Pancreas (tissue), 10 donors: ENCODE data around the gene DGKD. TPM values are rescaled to one million over a fixed set of nuclear protein-coding genes. Genes with fewer than 3 reads are reported as not detected.

Experiments
- ATAC-seq, 4 donors: fragments of 200-7000 bp; cut with Tn5 transposase; one replicate each; pipeline versions ENCODE4 v1.8.0 to v1.9.1; 2020; ENCODE audit warnings: mild to moderate bottlenecking in 4 of 4, moderate library complexity in 4 of 4
- DNase-seq, 6 donors: peaks; one replicate each; pipeline ENCODE4 v3.0.0-alpha.2; 2020
- FAIRE-seq: peaks from 2 replicates; lab custom pipeline; 2012; peaks lifted over from hg19 to GRCh38; lab: Jason Lieb, UNC
- H3K27ac ChIP-seq, 4 donors: fragments of 200-600 bp; sonication (generic); 1 replicate in 3 of 4; 2 replicates in 1 of 4; pipeline versions ENCODE4 v1.5.0 to v1.8.0; 2020
- H3K27me3 ChIP-seq, 4 donors: fragments of 200-600 bp; one replicate each; pipeline ENCODE4 v1.8.0; 2021
- H3K36me3 ChIP-seq, 3 donors: fragments of 200-600 bp; sonication (generic) in 1 of 3; one replicate each; pipeline versions ENCODE4 v1.5.0 to v1.8.0; 2020 to 2021
- H3K4me1 ChIP-seq, 3 donors: fragments of 200-600 bp; one replicate each; pipeline ENCODE4 v1.8.0; 2021
- H3K4me3 ChIP-seq, 4 donors: fragments of 200-600 bp; sonication (generic) in 2 of 4; one replicate each; pipeline versions ENCODE4 v1.5.0 to v1.8.0; 2020 to 2021
- H3K9me3 ChIP-seq, 4 donors: fragments of 200-600 bp; one replicate each; pipeline ENCODE4 v1.8.0; 2021
- WGBS, 2 donors: extraction: QIAGEN DNeasy Blood & Tissue Kit; methylation state at CpG; one replicate each; pipeline ENCODE4 v1.1.7; 2013; 5-methylcytosine and 5-hydroxymethylcytosine counted together
- intact Hi-C, 3 donors: fragments of 100-400 bp; cut with DNase I; formaldehyde crosslinking; loops; one replicate each; pipeline versions ENCODE4 v1.11.1 to v1.14.2; 2022
- polyA plus RNA-seq, 2 donors: library from polyadenylated mRNA; stranded (reverse); fragments of 200-250 nt; gene quantifications; one replicate each; pipeline ENCODE4 v1.2.3, GENCODE V29; 2013
- total RNA-seq, 6 donors: library from RNA; stranded (reverse); fragmentation: NEBNext Ultra II Directional in 4 of 6; extraction: Animal tissue kit (Norgen Biotek cat#: 25700) in 4 of 6; gene quantifications; one replicate each; pipeline versions ENCODE4 v1.2.1 to v1.2.4, GENCODE V29; 2021 to 2023
- TF ChIP-seq, protein P1 (sequence below), 4 donors: fragments of 200-600 bp; sonication (generic) in 3 of 4; IDR thresholded peaks; one replicate each; pipeline versions ENCODE4 v1.5.0 to v1.8.0; 2021; ENCODE audit warnings: antibody characterized with exemption in 4 of 4
- donor health status: healthy with polysubstance abuse.
- donor health status: DM: no; HTN: no; CAD: no; lungs with moderate emphysema.
- donor health status: DM: no; HTN: no; CAD: no.
- donor health status: control.
- donor health status: control.
- donor health status: Bipolar disorder and iron deficiency.
- donor health status: DM: yes; HTN: yes; CAD: no.
- donor health status: DM: no; HTN: no; CAD: no.
- donor health status: DM: no; HTN: no; CAD: no.
- donor health status: DM: yes; HTN: yes; CAD: no.

The DGKD gene
- total and polyA plus RNA-seq, 8 donors: 6.7 to 16.3 (median 8.9) TPM

DNA sequence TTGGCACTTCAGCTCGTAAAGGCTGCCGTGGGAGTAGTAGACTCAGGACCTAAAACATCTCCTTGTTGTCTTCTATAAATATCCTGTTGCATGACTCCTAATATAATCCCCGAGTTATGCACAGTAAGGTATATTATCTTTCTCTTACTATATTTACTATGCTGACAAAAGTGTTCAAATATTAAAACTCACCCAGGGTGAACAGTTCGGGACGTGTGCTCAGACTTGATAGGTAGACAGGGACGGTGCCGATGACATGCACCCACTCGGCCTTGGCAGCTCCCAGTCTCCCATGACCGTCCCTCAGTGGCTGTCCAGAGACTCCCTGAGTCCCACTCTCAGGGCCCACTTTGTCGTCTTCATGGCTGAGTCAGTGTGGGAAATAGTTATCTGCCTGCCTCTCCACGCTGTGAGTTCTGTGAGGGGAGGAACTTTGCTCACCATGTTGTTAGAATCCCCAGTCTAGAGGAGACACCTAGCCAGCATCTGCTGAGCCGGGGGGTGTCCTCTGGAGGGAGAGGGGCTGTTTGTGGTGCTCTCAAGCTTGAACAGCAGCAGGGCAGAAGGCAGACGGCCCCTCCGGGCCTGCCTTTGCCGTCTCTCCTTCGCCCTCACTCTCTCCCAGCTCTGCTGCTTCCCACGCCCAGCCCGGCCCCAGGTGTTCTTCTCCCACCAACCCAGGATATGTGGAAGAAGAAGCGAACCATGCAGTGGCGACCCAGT, 75.0 kb downstream of the DGKD start:
- Histone ChIP-seq H3K27ac (no peak overlapping the region), H3K36me3 (no peaks in the 10 kb centered on the region), H3K9me3 (no peaks in the 10 kb centered on the region), H3K4me1 (no peaks in the 10 kb centered on the region), H3K27me3 (no peaks in the 10 kb centered on the region), H3K4me3 (no peak overlapping the region)
- intact Hi-C loops: no loop called here
- peak; percentile 64 to 83 (median 78) for ATAC-seq
- DNase-seq: peak in 2 of 6 donors; percentile 30 to 36
- FAIRE-seq: no peak
- WGBS, 2 donors: 46 to 56% methylated on average over 20 of the region's 20 CpGs
- TF ChIP-seq, protein P1, sequence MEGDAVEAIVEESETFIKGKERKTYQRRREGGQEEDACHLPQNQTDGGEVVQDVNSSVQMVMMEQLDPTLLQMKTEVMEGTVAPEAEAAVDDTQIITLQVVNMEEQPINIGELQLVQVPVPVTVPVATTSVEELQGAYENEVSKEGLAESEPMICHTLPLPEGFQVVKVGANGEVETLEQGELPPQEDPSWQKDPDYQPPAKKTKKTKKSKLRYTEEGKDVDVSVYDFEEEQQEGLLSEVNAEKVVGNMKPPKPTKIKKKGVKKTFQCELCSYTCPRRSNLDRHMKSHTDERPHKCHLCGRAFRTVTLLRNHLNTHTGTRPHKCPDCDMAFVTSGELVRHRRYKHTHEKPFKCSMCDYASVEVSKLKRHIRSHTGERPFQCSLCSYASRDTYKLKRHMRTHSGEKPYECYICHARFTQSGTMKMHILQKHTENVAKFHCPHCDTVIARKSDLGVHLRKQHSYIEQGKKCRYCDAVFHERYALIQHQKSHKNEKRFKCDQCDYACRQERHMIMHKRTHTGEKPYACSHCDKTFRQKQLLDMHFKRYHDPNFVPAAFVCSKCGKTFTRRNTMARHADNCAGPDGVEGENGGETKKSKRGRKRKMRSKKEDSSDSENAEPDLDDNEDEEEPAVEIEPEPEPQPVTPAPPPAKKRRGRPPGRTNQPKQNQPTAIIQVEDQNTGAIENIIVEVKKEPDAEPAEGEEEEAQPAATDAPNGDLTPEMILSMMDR (IDR thresholded peaks at IDR 0.05): no peak

DNA sequence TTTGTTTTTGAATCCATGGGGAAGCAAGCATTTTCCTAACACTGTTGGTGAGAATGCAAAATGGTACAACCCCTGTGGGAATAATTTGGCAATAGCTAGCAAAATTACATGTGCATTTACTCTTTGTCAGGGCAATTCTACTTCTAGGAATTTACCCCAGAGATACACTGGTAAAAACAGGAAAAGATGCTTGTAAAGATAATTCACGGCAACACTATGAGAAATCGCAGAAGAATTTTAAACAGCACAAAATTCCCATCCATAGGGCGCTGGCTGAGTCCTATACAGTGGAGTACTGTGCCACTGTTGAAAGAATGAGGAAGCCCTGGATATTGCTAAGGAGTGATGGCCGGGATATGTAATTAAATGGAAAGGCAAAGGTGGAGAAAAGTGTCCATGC, 75.8 kb downstream of the DGKD start:
- intact Hi-C loops: no loop called here
- H3K27ac ChIP-seq: no peak overlapping the region
- DNase-seq (no peak), FAIRE-seq (no peak), ATAC-seq (no peak)
- no peaks in the 10 kb centered on the region for H3K27me3 ChIP-seq
- no peak overlapping the region for H3K4me3 ChIP-seq
- no peaks in the 10 kb centered on the region for H3K9me3 ChIP-seq
- TF ChIP-seq, protein P1 (IDR thresholded peaks at IDR 0.05): no peak
- H3K36me3 ChIP-seq: no peaks in the 10 kb centered on the region
- WGBS, 2 donors: 85% methylated on average over 4 of the region's 4 CpGs
- H3K4me1 ChIP-seq: no peaks in the 10 kb centered on the region

DNA sequence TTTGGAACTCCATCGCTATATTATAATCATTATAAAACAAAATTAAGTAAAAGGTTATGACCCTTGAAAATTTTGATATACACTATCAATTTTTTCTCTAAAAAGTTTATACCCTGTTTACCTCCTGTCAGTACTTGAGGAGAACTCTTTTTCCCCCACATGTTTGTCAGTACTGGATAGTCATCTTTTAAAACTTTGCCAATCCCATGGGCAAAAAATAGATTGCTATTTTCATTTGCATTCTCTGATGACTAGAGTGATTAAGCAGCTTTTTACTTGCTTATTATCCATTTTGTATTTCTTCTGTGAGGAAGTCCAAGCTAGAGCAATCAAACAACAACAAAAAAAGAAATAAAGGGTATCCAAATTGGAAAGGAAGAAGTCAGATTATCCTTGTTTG, 76.4 kb downstream of the DGKD start:
- intact Hi-C loops: no loop called here
- no peak for FAIRE-seq

DNA sequence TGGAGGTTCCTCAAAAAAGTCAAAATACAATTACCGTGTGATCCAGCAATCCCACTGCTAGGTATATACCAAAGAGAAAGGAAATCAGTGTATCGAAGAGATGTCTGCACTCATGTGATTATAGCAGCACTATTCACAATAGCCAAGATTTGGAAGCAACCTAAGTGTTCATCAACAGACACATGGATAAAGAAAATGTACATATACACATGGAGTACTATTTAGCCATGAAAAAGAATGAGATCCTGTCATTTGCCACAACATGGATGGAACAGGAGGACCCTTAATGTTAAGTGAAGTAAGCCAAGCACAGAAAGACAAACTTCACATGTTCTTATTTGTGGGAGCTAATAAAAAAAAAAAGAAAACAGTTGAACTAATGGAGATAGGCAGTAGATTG, 78.7 kb downstream of the DGKD start:
- Histone ChIP-seq H3K4me3 (no peak overlapping the region), H3K27ac (no peak overlapping the region), H3K4me1 (no peaks in the 10 kb centered on the region), H3K9me3 (no peaks in the 10 kb centered on the region), H3K36me3 (no peaks in the 10 kb centered on the region), H3K27me3 (no peaks in the 10 kb centered on the region)
- ATAC-seq: no peak
- DNase-seq: no peak
- intact Hi-C loops: no loop called here
- FAIRE-seq: no peak
- WGBS, 2 donors: 96 to 100% methylated on average over 2 of the region's 2 CpGs
- TF ChIP-seq, protein P1 (IDR thresholded peaks at IDR 0.05): no peak

More for the DNA sequence above, 76.4 kb downstream of the DGKD start:
- Histone ChIP-seq H3K4me3 (no peak overlapping the region), H3K4me1 (no peaks in the 10 kb centered on the region), H3K36me3 (no peaks in the 10 kb centered on the region), H3K27me3 (no peaks in the 10 kb centered on the region), H3K9me3 (no peaks in the 10 kb centered on the region), H3K27ac (no peak overlapping the region)
- no peak for ATAC-seq
- WGBS, 2 donors: 94 to 97% methylated on average over 1 of the region's 1 CpG
- TF ChIP-seq, protein P1 (IDR thresholded peaks at IDR 0.05): no peak
- DNase-seq: no peak

DNA sequence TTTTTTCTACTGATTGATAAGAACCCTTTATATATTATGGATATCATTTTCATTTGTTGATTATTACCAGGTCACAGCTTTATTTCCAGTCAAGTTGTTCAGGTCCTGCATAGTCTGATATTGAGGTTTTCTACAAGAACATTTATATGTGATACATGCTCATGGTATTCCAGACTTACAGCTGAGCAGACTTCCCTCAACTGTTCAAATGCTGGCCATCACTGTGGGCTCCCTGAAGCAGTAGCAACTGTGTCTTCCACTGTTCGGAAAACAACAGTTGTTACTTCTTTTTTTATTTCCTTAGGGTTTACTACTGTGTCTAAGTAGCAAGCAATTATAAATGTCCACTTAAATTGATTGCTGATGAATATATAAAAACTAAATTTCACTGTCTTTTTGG, 79.5 kb downstream of the DGKD start:
- H3K36me3 ChIP-seq: no peaks in the 10 kb centered on the region
- FAIRE-seq: no peak
- no peaks in the 10 kb centered on the region for H3K27me3 ChIP-seq
- 96 to 100% methylated on average over 1 of the region's 1 CpG for WGBS, 2 donors
- H3K9me3 ChIP-seq: no peaks in the 10 kb centered on the region
- TF ChIP-seq, protein P1 (IDR thresholded peaks at IDR 0.05): no peak
- no peak overlapping the region for H3K4me3 ChIP-seq
- H3K4me1 ChIP-seq: no peaks in the 10 kb centered on the region
- no peak overlapping the region for H3K27ac ChIP-seq
- ATAC-seq: no peak
- no peak for DNase-seq
- intact Hi-C loops: no loop called here
